ENCODE results near the gene RBFOX1.
A peak's percentile ranks its signal among the peaks of the same experiment; 100 is the strongest.

RBFOX1 gene

DNA sequence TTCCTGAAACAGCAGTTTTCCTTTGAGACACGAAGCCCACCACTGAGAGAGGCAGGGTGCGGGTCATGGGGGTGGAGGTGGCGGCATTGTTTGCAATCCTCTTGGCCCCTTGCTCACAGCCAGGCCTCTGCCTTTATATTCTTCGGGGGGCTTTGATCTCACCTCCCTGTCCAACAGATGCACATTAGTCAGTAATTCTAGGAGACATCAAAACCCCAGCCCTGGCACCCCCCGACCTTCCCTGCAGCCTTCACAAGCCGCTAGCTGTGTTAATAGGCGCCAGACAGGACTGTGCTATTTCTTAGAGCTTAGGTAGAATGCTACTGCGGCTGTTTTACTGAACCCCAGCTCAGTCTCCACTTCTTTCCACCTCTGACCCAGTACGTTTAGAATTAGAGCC is 212.6 kb downstream of the RBFOX1 start:
- DNase-seq = no peak

DNA sequence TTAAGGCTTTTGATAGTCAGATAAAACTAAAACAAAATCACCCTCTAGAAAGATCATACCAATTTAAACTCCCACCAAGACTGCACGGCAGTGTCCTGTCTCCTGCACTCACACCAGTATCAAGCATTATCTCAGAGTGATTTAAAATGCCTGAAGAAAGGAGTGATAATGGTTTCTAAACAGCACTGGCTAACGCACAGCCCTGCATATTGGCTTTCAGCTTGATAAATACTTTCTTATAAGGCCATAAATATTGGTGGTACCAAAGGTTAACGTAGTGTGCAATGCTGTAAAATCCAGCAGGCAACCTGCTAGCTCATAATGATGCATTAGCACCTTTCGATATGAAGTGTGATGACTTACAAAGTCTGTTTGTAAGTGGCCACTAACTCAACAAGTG is 214.3 kb downstream of the RBFOX1 start:
- DNase-seq = no peak

DNA sequence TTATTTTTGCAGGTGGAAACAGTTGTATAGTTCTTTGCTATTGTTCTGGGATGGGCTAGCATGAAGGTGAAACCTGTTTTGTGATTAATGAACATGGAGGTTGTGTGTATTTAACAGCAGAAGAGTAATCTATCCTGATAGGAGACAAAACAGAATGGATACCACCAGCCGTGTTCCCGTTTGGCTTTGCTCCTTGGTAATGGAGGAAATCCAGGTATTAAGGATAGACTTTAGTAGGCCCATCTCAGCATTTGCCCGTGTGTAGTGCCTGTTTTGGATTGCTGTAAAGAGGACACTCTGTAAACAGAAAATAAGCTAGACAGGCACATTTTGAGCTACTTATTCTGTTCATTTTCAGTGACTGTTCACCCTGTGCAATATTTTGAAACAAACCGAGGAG is 215.1 kb downstream of the RBFOX1 start:
- no peak for DNase-seq

DNA sequence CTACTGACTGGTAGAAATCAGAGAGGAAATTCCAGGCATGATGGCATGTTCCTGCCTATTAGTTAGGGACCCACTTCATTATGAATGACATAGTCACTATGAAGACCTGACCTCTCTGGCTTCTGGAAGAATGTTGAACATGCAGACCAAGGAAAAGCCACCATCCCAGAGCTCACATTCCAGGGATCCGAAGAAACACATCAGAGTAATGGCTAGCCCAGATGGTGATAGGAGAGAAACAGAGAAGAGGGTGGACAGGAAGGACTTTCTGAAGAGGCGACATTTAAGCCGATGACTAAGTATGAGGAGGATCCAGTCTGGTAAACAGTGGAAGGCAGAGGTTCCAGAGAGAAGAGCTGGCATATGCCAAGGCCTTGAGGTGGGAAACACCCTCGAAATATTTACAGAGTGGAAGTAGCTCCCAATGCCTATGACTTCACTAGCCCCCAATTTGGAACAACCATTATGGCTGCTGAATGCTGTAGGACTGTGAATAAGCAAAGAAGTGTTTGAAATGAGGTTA is 216.2 kb downstream of the RBFOX1 start:
- no peak for DNase-seq

DNA sequence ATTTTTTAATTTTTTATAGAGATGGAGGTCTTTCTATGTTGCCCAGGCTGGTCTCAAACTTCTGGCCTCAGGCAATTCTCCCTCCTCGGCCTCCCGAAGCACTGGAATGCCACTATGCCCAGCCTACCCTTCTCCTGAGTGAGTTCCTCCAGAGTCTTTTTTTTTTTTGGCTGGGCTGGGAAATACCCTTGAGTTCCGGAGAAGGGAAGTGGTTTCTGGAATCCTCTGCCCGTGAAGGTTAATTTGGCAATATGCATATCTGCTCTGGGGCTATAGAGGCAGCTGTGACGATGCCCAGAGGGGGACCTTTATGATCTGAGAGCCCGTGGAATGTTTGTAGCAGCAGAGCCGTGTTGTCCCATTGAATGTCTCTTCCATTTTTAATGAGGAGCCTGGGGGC is 217.5 kb downstream of the RBFOX1 start:
- no peak for DNase-seq

DNA sequence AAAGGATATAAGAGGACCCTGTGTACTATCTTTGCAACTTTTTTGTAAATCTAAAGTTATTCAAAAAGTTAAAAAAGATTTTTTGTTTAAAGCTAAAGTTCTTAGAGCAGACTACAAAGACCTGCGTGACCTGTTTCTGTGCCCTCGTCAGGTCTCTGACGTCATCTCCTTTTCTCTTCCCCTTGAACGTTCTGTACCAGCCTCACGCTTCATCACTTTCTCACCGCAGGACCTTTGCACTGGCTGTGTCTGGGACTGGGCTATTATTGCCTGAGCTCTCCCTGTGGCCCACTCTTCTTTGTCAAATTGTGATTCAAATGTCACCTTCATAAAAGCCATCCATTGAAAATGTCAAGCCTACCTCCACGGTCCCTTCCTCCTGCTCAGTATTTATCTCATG is 222.8 kb downstream of the RBFOX1 start:
- DNase-seq = no peak

DNA sequence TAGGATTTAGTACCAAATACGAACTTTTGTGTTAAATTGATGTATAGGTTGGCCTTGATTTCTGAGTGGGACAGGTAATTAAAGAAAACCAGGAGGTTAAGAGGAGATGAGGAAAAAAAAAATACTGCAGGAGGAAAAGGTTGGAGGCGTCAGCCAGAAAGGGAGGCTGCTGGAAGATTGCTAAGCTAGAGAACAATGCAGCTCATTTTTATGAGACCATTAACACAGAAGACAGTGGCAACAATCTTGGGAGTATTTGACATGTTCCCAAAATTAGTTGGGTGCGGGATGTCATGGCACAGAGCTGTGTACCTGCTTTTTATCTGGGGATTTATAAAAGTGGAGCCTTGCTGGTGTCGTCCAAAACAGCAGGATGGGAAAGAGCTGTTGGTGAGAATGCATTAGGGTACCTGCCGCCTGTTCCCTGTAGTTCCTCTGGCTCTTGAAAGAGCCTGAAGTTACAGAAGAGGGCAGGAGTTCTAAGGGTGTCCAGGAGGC is 229.3 kb downstream of the RBFOX1 start:
- DNase-seq = no peak

DNA sequence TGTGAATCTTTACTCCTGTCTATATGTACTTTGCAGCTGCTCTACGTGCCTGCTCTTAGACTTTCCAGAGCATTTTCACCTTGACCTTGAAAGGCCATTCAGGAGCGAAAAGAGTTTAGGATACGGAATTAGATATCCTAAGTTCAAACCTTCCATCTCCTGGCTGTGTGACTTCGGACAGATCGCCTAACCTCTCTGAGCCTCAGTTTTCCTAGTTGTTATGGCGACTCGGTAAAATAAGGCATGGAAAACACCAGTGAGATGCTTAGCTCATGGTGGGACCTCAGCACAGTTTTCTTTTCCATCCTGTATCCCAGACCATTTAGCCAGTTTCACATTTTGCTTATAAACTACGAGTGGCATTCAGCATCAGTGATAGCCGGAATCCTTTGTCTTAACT is 233.7 kb downstream of the RBFOX1 start:
- no peak for DNase-seq

DNA sequence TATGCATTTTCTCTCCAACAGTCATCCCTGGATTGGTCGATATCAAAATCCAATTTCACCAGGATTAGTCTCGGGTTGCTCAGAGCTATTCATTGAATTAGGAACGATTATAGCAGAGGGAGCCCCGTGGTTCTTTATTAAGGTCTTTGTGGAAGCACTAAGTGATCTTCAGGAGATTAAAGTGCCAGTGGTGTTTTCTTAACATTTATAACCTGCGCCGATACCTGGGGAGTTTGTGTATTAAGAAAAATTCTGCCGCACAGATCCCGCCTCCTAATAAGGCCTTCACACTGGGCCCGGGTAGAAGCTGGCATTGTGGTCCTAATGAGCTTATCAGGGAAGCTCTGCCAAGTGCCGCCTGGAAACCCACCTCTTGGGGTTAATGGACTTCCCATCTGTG is 238.7 kb downstream of the RBFOX1 start:
- peak; percentile 99 for DNase-seq

DNA sequence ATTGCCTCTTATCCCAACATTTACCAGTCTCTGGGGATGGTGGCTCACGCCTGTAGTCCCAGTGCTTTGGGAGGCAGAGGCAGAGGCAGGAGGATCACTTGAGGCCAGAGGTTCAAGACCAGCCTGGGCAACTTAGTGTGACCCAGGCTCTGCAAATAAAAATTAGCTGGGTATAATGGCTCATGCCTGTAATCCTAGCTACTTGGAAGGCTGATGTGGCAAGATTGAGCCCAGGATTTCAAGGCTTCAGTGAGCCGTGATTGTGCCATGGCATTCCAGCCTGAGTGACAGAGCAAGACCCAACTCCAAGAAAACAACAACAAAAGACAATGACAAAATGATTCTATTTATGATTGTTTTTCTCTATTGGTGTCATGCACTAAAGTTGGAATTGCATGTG is 244.9 kb downstream of the RBFOX1 start:
- no peak for DNase-seq

DNA sequence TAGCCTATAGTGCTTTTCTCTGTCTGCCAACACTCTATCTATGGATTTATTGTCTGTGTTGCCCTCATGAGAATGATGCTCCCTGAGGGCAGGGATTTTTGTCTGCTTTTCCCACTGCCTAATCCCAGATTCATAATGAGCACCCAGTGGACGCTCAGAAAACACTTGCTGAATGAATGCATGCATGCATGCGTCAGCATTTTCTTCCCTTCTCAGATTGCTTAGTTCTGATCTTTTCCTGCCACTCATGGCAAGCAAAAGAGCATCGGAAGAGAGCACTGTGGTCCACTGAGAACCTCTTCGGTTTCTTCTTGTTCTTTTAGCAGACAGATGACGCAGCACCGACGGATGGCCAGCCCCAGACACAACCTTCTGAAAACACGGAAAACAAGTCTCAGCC is 246.8 kb downstream of the RBFOX1 start:
- no peak for DNase-seq

DNA sequence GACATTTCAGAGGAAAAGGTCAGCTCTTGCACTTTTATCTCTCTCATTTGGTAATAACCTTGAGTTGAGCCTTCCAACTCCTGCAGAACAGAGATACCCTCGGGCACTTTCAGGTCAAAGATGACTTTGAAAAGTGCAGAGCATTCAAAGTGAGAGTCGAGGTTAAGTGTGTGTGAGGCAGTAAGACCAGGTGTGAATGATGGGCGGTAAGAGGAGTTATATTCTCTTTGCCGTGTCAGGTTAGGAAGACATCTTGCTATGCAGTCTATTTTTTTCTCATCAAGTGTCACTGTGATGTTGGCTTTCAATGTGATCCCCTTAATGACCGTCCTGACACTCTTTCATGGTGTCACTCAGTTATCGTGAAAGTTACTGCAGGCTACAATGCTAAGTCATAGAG is 248.5 kb downstream of the RBFOX1 start:
- DNase-seq = no peak

DNA sequence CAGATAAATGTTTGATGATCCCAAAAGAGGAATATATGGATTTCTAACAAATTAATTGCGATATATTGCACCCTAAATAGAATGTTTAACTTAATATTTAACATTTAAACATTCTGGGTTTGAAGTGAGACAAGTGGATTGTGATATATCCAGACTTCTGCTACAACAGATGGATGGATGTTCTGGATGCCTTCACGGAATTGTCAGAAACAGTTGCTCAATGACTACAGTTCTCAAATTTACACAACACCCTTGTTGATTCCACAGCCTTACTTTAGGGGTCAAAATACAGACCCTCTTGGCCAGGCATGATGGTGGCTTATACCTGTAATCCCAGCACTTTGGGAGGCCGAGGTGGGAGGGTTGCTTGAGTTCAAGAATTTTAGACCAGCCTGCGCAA is 250.8 kb downstream of the RBFOX1 start:
- no peak for DNase-seq

DNA sequence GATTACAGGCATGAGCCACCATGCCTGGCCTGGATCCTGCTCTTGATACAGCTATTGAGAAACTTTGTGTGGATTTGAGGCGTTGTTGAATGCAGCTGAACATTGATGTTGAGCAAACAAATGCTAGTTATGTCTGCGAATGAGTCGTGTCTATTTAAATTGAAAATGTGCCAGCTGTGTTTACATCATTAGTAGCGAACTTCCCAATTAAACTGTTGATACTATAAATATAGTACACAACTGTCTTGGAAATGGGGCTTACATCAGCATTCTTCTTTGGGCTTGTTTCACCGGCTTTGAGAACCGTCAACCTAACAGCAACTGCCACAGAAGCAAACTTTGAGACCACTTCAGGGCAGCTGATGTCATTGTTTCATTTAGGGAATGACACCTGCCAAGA is 251.9 kb downstream of the RBFOX1 start:
- DNase-seq = no peak

DNA sequence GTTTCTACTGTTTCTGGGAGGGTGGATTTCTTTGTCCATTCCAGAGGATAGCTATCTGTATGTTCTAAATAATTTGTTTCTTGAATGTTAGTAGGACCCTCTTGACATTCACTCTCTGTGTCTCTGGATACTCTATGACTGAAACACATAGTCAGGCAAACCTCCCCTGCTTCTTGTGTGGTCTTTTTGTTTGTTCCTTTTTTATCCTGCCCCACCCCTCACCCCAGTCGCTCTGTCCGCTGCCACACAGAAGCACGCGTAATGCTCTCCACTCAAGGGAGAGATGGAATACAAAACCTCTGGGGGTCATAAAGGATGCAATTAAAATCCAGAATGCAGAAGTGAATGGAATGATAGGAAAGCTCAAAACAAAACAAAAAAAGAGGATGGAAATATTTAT is 253.1 kb downstream of the RBFOX1 start:
- DNase-seq = no peak

DNA sequence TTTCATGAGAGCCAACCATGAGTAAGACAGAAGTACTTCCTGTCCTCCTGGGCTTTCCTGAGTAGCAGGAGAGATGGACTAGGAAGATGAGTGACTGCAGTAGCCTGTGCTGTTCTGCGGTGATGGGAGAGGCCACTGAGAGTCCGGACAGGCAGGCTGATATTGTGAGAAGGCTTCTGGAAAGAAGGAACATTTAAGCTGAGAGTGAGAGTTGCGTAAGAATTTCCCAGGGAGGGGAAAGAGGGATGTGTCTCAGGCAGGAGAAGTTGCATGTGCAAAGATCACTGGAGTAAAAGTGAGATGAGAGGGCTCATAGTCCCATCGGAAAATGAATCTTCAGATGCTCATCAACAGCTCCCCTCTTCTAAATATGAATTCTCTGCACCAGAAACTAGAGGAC is 258.3 kb downstream of the RBFOX1 start:
- no peak for DNase-seq

DNA sequence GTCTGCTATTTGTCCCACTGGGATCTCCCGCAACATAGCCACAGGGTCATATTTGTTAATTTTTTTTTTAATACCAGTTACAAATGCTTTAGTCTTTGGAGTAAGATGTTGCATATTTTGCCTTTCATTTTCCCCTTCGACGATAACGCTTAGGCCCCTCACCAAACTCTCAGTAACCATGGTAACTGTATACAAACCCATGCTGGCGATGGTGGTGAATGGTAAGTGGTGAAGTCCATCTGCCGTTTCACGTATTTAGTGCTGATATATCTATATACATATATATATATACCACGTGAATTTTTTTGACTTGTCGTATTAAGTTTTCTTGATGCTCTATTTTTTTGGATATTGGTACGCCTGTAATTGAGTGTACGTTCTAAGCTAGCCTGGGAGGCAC is 263.7 kb downstream of the RBFOX1 start:
- DNase-seq = no peak

DNA sequence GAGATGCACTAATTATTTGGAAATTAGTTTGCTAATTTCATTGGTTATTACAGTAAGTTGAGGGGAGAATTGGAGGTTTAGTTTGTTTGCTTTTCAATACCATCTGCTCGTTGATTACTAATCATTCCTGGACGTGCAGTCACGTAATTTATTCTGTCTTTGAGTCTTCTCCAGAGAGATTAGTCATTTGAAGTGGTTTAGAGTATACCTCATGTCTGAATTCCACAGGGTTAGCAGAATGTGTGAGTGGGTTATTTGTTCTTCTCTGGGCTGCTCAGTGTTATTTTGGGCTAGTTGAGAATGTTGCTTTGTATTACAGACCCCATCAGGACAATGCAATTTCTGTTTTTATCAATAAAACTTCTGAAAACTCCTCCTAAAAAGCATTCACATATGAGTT is 265.0 kb downstream of the RBFOX1 start:
- DNase-seq = peak; percentile 2

DNA sequence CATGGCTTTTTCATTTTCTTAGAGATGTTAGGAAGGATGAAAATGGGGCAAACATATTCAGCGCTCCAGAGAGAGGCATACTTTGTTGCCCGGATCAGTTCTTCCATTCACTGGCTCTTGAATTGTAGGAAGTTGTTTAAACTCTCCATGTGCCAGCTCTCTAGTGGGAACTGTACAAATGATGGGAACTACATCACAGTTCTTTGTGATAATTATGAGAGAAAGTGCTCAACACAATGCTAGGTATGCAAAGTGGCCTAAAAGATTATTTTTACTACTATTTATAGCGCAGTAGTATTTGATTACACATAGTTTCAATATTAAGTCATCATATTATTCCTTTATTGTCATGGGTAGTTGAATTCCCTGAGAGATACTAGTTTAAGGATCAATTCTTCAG is 268.5 kb downstream of the RBFOX1 start:
- no peak for DNase-seq

DNA sequence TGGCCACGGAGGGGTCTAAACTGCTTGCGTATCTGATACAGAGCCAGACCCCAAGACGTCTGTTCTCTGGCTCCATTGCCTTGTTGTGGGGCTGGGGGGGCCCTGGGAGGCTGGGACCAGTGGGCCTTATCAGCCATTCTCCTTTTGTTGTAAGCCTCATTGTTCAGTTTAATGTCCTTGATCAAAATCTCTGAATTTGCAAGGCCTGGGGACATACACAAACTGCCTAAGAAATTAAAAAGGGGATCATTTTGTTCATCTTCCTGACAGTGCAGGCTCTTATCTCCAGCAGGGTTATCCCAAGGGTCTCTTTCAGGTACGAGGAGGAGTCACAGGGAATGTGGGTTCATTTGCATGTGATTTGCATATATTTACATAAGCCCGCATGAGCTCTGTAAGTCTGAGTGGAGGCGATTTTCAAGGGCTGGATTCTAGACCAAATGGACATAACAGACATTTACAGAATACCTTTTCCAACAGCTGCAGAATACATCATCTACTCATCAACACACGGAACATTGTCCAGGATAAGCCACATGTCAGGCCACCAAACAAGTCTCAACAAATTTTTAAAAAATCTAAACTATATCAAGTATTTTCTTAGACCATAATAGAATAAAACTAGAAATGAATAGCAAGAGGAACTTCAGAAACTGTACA is 269.8 kb downstream of the RBFOX1 start:
- DNase-seq = no peak

DNA sequence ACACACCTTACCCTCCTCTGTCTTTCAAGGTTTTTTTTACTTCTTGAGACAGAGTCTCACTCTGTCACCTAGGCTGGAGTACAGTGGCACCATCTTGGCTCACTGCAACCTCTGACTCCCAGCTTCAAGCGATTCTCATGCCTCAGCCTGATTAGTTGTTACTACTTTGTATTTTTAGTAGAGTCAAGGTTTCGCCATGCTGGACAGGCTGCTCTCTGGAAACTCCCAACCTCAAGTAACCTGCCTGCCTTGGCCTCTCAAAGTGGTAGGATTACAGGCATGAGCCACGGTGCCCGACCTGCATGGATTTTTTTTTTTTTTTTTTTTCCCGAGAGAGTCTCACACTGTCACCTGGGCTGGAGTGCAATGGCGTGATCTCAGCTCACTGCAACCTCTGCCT is 273.2 kb downstream of the RBFOX1 start:
- DNase-seq = no peak

DNA sequence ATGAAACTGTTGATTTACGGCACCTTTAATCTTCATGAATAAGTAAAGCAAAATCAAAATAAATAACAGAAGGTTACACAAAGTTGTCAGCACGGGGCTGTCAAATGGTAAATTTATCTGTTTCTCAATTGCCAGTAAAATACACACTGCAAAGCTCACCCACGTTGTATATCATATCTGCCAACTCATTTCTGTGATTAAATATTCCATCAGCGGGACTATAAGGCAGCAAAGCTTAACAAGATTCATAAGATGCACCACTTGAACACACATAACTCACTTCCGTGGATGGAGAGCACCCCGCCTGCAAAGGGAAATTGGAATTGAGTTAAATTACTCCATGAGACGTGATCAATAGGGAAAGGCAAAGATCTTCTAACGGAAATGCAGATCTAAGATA is 280.0 kb downstream of the RBFOX1 start:
- no peak for DNase-seq

DNA sequence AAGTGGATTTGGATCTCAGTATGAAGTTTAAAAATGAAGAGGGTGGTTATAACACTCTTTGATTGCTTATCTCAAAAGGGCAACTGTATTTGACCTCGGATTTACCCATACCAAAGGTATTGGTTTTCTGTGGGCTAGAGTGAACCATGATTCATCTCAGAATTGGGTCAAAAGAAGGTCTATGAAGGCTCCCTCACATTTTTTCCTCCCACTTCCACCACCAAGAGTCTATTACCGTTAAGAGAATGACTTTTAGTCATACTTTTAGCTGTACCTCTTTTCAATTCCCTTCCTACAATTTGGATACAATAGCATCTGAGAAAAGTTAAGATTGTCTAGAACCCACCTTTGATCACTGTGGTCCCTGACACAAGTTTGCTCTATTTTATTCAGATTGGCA is 280.9 kb downstream of the RBFOX1 start:
- DNase-seq = no peak

DNA sequence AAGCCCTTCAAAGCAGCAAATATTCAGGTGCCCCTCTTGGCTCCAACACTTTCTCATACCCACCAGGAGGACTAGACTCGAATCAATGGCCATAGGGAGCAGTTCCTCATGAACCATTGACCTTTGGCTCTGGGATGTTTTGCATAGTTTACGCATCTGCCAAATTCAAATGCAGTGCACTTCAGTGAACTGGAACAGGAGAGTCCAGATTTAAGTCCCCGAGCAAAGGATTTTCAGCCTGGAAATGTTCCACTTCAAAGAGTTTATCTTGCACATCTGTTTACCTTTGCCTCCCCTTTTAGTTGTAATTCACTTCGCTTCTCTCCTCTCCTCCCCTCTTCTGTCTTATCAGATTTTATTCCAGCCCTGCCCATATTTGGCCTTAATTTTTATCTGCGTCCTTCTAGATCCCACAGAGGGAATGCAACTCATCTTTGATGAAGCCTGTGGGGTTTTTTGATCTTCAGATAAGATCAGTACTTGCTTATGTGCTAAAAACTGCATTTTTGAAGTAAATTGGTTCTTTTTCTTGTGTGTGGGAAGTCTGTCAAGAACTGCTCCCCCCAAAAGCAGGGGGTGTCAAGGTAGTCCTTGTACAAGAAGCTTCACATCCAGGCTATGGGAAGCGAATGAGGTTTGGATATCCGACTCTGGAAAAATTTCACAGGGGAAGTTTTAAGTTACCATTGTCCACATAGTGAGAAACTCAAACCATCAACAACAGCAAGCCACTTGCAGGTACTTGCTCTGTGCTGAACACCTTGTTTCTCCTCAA is 281.6 kb downstream of the RBFOX1 start:
- no peak for DNase-seq

DNA sequence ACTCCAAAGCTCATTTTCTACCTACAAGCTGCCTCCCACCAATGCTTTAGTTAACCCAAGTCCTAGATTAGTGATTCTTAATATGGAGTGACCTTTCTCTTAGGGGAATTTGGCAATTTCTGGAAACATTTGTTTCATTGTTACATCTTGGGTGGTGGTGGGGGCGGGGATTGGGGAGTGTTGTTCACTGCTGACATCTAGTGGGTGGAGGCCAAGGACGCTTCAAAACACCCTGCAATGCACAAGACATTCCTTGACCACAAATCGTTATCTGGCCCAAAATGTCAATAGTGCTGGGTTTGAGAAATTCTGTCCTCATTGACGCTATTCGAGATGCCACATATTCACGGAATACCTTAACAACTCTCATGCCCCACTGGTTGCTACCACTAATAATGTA is 282.9 kb downstream of the RBFOX1 start:
- peak; percentile 15 for DNase-seq
